Renal pelvis (tissue), 4 donors: ENCODE data around the gene CDKAL1. TPM values are rescaled to one million over a fixed set of nuclear protein-coding genes. Genes with fewer than 3 reads are reported as not detected.
"Not testable (repeated sequence)": the region's sequence is repeated elsewhere in the genome, so short reads cannot be mapped to it uniquely, and the experiment has no call there.

Experiments
- DNase-seq: peaks from one replicate; pipeline ENCODE4 v3.0.0-alpha.2; 2013
- polyA plus RNA-seq, 3 donors: library from polyadenylated mRNA; unstranded; fragments of 120-200 nt; gene quantifications; one replicate each; pipeline ENCODE4 v1.2.1, GENCODE V29; 2013; ENCODE audit not compliant: insufficient read length in 3 of 3

CDKAL1 gene
- polyA plus RNA-seq, 3 donors = 15.9 to 22.8 (median 18.7) TPM

DNA sequence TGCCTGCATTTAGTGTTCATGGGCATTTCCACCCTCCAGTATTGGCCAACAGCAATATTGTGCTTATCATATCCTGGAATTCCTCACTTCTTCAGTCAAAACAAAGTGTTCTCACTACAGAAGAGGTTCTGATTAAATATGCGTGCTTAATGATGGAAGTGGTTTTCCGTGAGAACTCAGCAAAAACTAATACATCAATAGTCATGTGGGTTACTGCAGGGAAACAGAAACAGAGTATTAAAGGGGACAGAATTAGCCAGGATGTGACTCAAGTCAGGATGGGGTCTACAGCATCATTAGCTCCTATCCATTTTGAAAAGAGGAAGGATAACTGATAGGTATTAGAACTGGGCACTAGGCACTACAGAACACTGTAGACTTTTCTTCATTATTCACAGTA, 384.6 kb downstream of the CDKAL1 start:
- no peak for DNase-seq

GRCh38 chr6:20919677-20920385, 385.6 kb downstream of the CDKAL1 start:
- DNase-seq = no peak

DNA sequence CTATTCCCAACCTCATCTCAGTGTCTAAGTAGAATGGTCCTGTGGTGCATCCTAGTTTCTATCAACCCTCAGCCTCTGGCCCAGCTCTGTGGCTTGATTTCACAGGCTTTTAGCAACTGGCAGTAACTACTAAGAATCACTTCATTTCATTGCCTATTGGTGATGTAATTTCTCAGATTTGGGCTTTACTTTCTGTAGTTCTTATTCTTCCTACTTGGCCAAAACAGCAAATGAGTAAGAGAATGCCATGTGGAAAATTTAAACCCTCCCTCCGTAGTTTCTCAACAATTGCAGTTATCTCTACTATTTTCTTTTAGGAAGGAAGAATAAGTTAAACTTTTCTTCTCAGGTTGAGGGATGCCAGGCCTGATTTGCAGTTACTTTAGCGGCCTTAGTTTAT, 387.3 kb downstream of the CDKAL1 start:
- no peak for DNase-seq

- no peak for DNase-seq
Observed at GRCh38 chr6:20922743-20923142, 388.5 kb downstream of the CDKAL1 start.

DNA sequence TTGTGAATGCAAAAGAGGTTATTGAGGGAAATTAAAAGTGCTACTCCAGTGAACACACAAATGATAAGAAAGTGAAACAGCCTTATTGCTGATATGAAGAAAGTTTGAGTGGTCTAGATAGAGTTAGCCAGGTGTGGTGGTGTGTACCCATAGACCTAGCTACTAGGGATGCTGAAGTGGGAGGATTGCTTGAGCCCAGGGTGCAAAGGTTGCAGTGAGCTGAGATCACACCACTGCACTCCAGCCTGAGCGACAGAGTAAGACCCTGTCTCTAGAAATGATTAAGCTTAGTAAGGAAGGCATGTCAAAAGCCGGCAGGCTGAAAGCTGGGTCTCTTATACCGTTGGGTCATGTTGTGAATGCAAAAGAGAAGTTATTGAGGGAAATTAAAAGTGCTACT, 389.8 kb downstream of the CDKAL1 start:
- not testable (repeated sequence) for DNase-seq

- no peak for DNase-seq
Observed at GRCh38 chr6:20924911-20925543, 390.8 kb downstream of the CDKAL1 start.

DNA sequence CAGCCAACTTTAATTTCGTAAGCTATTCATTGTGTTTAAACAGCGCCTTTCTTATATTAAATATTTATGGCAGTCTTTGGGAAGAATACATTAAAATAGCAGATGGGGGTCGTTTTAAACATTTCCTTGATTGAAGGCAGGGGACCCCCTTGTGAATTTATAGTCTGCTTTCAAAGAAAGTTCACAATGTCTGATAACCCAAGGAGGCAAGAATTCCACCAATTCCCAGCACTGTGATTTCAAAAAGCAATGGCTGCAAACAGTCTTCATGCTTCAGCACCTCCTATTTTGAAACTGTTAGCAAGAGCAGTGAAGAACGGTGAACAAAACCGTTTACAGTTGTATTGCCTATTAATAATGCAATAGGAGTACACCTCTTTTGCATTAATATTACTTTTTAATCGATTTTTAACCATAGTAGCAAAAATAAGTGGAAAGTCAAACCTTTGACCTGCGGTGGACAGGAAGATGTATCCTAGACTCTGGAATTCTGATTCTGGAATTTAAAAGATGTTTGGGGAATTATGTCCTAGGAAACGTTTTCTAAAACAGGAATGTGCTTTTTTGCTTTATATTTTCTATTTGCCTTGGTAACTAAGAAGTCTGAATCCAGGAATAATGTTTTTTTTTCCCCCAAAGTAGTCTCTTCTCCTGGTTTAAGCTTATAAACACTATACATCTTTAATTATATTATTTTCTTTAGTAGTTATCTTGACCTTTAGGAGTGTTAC, 393.0 kb downstream of the CDKAL1 start:
- peak; percentile 49 for DNase-seq

GRCh38 chr6:20929283-20929682, 395.0 kb downstream of the CDKAL1 start:
- DNase-seq = no peak

DNA sequence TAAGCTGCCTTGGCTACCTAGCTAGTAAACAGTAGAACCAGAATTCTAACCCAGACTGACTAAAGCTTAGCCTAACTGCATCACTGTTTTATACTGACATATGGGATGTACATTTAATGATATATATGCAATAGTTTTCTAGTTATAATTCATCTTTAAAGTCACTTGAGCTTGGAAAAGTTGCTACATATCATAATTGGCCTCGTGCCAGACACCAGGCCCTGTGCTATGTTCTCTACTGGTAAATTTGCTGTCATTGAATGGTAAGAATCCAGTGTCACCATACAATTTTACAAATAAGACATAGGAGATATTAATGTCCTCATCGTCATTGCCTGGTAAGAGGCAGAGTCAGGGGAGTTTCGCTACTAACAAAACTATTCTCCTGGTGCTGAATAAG, 396.8 kb downstream of the CDKAL1 start:
- DNase-seq = no peak

DNA sequence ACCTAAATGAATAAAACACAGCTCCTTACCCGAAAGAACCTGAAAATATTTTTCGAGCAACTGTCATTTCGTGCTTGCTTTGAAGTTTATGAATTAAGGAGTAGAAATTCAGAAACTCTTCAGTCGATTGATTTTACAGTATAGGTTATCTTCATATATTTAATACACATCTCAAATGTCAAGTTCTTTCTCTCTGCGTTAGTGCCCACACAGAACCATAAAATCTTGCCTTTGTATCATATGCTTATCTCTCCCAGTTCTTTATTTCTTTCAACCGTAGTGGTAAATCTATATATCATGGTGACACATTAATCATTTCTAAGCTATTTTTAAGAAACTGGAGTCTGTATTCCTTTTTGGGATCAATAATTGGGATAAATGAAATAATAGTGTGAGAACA, 397.5 kb downstream of the CDKAL1 start:
- DNase-seq = no peak

DNA sequence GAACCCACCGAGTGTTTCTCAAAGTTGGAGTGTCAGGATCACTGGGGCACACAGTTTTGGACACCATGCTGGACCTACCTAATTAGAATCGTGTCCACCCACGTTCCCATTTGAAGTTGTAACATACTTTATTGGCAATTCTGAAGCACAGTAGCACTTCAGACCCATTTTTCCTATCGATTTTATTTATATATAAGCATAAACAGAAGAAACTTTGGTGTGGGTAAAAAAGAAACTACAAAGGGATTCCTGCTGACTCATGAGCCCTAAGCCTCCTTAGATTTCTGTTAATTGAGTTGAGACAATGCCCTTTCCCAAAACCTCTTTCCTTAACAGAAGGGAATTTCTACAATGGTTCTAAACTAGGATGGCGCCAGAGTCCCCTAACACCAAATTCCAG, 398.0 kb downstream of the CDKAL1 start:
- no peak for DNase-seq

DNA sequence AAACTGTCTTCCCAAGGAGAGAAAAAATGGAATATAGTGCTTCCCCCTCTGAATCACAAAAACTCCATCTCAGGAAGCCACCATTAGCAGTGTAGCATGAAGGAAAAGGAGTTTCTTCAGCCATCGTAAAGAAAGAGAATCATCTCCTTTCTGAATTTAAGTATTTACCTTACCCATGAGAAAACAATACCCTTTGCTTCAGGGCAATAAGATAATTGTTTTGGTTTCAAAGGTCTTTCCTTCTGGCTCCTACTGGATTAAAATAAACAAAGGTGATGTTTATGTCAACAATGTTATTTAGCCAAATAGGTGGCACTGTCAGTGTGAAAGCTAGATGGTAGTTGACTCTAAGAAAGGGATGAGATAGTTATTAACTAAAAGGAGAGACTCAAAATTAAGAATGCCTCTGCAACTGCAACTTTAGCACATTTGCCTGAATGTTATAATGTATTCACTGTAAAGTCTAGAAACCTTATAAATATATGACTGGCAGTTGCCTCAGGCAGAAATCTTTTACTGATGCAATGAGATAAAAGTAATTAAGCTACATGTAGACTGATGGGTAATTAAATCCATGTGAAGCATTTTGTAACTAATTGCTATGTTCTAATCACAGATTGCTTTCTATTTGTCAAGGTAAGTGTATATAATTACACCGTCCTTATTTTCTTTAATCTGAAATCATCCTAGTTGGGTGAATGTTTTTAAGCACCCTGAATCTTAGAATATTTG, 399.0 kb downstream of the CDKAL1 start:
- no peak for DNase-seq

DNA sequence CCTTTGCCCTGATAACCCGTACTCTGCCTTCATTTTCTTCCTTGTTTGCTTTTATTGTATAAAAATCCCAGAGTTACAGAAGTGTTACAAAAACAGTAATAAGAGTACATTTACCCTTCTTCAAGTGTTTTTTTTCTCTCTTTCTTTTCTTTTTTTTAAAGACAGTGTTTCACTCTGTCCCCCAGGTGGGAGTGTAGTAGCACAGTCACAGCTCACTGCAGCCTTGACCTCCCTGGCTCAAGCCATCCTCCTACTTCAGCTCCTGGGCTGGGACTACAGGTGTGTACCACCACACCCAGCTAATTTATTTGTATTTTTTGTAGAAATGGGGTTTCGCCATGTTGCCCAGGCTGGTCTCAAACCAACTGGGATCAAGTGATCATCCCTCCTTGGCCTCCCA, 402.7 kb downstream of the CDKAL1 start:
- DNase-seq = no peak

DNA sequence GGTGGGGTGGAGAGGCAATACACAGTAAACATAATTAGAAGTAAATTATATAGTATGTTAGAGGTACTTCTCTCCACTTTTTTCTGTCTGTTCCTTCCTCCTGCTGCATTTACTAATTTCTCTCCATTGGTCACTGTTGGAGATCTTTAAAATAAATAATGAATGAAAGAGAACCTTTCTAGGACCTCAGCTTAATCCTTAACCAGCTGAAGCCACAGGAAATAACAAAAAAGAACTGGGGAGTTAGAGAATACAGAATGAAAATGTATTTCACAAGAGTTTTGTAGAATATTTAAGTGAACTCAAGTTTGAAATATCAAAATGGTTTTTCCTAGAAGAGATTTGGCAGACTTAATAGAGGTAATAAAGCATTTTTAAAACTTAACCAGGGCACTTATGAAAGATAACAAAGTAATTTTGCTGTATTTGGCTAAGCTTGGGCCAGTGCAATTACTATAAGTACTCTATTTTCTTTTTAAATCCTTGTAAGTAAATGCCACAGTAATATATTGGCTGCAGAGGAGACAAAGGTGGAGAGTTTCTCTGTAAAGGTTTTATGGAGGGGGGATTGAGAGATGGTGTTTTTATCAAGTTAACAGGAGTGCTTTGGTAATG, 405.0 kb downstream of the CDKAL1 start:
- no peak for DNase-seq

GRCh38 chr6:20943040-20943627, 408.9 kb downstream of the CDKAL1 start:
- DNase-seq = no peak

DNA sequence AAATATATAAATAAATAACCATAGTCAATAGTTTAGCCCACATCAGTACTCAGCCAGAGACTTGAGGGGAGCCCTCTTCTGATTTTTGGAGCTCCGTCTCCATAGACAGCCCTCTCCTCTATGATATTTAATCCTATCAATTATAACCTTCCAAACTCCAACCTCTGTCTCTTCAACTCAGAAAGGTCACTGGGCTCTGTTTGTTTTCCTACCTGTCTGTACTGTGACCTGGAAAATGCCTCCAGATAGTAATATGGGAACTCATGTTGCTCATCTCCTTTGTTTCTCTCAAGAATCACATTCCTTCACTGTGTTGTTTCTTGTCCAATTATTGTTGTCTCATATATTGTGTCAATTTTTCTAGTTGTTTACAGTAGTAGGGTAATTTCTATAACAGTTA, 409.7 kb downstream of the CDKAL1 start:
- DNase-seq = no peak

DNA sequence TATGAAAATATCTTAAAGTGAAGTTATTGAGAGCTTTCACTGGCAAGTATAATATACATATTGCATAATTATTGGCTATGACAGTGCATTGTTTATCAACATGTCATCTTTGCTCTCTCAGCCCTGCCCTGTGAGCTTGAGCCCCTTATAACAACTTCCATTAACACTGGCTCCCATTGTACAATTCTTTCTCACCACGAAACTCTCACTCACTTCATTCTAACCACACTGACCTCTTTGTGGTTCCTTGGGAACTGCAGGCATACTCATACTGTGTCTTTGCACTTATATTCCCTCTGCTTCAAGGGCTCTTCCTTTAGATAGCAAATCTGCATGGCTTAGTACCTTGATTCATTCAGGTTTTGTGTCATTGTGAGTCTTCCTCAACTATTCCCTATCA, 411.8 kb downstream of the CDKAL1 start:
- DNase-seq = no peak

GRCh38 chr6:20946890-20947289, 412.6 kb downstream of the CDKAL1 start:
- DNase-seq = no peak

DNA sequence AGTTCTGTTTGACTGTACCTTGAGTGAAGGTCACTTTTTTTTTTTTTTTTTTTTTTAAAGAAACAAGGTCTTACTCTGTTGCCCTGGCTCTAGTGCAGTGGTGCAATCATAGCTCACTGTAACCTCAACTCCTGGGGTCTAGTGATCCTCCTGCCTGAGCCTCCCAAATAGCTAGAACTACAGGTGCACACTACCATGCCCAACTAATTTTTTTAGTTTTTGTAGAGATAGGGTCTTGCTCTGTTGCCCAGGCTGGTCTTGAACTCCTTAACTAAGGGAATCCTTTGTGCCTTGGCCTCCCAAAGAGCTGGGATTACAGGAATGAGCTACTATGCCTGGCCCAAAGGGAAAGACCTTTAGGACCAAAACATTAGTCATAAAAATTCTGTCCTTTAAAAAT, 413.7 kb downstream of the CDKAL1 start:
- DNase-seq = no peak

- no peak for DNase-seq
Observed at GRCh38 chr6:20948556-20948955, 414.3 kb downstream of the CDKAL1 start.

- no peak for DNase-seq
Observed at GRCh38 chr6:20949138-20949537, 414.9 kb downstream of the CDKAL1 start.
